Activated gamma-delta T cell treated with Interleukin-2 at 50 U/mL for 16 hours (primary cell): ENCODE measurements around the gene NUDT14.

ENCODE experiments used
- DNase-seq: peaks from one replicate; pipeline ENCODE4 v3.0.0-alpha.2; 2020

Gene NUDT14

DNA sequence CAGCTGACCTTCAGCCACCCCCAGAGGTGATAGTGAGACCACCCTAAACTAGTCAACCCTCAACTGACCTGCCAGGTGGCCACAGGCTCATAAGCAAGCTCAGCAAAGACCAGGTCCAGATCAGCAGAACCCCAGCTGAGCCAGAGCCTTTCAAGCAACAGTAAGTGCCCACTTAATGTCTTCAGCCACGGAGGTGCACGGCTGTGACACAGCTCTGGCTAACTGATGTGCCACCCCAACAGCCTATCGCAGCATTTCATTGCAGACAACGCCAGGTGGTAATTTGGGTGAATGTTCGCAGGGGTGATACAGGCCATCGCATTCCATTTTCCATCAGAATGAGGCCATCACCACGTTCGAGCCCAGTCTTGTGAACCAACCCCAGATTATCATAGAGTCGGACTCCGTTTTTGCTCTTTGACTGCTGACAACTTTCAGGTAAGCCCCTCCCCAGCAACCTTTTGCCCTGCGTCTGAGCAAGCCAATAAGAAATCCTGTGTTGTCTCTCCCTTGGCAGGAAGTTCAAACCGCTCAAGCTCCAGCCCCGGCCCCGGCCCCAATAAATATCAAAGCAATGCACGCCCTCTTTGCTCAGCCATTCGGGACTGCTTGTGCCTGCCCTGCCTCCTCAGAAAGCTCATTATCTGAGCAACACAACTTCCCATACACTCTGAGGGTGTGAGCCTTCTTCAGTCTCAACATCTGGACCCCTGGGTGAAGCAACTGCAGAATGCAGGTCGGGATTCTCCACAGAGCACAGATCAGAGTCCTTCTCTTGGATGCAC lies 56.9 kb downstream of the NUDT14 start:
- no peak for DNase-seq

DNA sequence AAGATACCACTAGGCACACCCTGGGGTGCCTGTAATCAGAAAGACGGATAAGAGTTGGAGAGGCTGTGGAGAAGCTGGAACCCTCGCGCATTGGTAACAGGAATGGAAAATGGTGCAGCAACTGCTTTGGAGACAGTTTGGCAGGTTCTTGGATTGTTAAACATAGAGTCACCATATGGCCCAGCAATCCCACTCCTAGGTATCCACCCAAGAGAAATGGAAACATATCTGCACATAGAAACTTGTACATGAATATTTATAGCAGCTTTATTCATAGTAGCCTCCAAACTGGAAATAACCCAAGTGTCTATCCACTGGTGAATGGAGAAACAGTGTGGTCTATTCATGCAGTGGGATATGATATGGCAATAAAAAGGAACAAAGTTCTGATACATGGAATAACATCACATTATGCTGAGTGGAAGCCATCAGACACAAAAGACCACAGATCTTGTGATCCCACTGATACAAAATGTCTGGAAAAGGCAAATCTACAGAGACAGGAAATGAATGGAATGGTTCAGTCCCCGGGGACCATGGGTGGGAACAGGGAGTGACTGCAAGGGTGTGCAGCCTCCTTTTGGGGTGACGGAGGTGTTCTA lies 57.9 kb downstream of the NUDT14 start:
- DNase-seq, result no peak
